ENCODE results near the gene EBF3.

DNA sequence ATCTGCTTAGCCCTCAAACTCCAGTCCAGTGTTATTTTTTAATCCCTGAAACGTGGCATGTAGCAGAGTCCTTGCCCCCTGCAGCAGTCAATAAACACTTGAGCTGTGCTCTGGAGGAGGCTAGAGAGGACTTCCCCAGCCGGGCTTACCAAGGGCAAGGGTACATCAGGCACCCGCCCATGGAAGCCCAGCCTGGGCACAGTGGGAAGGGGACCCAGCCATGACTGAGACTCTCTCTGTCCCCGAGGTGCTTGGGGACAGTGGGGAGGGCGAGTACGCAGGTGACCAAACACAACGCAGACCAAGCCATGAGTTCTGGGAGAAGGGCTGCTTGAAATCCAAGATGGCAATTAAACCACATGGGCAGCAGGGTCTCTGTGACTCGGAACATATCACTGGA lies 45.2 kb downstream of the EBF3 start:
- no peak for TF ChIP-seq POLR2A (IDR thresholded peaks at IDR 0.05; ENCODE audit: low read length)
- TF ChIP-seq GATA1 (IDR thresholded peaks at IDR 0.05; ENCODE audit: low read depth, low read length), result no peak
